NCI-H2029 (cell line): ENCODE data around the gene ZNF148.
A peak's percentile ranks its signal among the peaks of the same experiment; 100 is the strongest.

Experiments used
- DNase-seq: peaks from one replicate; lab custom pipeline; 2025; lab: John Stamatoyannopoulos, UW

The ZNF148 gene

GRCh38 chr3:125280668-125281361, 94.3 kb downstream of the ZNF148 start:
- peak; percentile 62 for DNase-seq

DNA sequence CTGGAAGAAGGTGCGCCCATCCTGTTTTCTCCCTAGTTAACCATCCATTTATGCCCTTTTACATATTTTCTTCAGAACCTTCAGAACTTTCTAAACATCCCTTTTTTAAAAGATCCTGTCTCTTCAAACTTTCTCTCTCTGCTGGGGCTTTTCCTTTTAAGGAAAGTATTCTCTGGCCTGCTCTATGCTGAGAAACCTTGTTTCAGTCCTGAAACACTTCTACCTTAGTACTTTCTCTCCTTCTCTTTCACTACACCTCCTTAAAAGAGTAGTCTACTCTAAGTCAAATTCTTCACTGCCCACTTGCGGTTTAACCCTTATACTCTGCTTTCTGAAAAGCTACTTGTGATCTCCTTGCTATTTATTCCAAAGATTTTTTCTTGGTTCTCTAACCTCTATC, 97.0 kb downstream of the ZNF148 start:
- DNase-seq: no peak

GRCh38 chr3:125271127-125271526, 104.0 kb downstream of the ZNF148 start:
- DNase-seq: no peak

GRCh38 chr3:125267460-125267859, 107.7 kb downstream of the ZNF148 start:
- DNase-seq: no peak

GRCh38 chr3:125266971-125267370, 108.2 kb downstream of the ZNF148 start:
- DNase-seq: no peak

GRCh38 chr3:125262161-125262560, 113.0 kb downstream of the ZNF148 start:
- no peak for DNase-seq

GRCh38 chr3:125261031-125261430, 114.1 kb downstream of the ZNF148 start:
- peak; percentile 50 for DNase-seq

- no peak for DNase-seq
These were observed 115.0 kb downstream of the ZNF148 start for GRCh38 chr3:125260158-125260557.

DNA sequence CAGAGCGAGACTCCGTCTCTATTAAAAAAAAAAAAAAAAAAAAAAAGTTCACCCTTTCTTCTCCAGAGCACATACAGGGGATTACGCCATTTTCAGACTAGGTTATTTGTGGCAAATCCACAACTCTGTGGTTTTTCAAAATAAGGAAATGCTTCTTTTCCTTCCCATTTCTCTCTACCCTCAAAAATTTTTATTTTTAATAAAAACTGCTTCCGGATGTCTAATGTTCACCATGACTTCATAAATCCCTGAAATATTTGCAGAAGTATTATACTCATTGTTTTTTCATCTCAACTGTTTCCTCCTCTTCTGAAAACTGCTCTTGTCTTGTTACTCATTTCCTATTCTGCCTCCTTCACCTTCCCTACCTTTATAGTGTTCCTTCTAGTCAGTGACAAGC, 117.6 kb downstream of the ZNF148 start:
- no peak for DNase-seq

DNA sequence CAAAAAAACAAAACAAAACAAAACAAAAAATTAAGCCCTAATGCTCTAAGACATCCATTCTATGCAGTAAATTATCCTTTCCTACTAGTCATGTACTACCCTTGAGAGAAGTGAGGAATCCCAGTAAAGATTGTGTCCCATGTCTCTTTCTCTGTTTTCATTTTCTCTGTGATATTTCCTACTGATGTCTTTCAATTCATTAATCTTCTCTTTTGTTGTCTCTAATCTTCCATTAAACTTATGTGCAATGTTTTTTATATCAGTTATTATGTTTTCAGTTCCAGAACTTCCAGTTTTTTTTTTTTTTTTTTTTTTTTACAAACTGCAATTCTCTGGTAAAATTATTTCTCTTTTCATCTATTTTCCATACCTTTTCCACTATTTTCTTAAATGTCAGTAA, 118.5 kb downstream of the ZNF148 start:
- no peak for DNase-seq

GRCh38 chr3:125250973-125251372, 124.2 kb downstream of the ZNF148 start:
- no peak for DNase-seq

- no peak for DNase-seq
These were observed 128.9 kb downstream of the ZNF148 start for GRCh38 chr3:125246237-125246636.

DNA sequence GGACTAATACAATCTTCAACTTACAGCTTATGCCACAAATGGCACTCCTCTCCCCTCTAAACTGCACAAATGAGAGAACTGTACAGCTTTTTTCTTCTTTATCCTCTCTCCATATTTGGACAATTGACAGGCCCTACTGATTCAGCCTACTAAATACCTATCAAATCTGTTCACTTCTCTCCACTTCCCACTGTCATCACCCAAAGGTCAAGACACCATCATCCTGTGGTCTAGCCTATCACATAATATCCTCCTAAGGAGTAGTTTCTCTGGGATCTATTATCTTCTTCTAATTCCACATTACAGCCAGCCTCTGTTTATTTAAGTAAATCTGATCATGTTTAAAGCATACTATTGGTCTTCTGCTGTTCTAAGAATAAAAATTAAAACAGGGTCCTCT, 129.6 kb downstream of the ZNF148 start:
- DNase-seq: no peak

GRCh38 chr3:125240496-125240895, 134.6 kb downstream of the ZNF148 start:
- DNase-seq: no peak

- no peak for DNase-seq
These were observed 135.9 kb downstream of the ZNF148 start for GRCh38 chr3:125239266-125239665.

DNA sequence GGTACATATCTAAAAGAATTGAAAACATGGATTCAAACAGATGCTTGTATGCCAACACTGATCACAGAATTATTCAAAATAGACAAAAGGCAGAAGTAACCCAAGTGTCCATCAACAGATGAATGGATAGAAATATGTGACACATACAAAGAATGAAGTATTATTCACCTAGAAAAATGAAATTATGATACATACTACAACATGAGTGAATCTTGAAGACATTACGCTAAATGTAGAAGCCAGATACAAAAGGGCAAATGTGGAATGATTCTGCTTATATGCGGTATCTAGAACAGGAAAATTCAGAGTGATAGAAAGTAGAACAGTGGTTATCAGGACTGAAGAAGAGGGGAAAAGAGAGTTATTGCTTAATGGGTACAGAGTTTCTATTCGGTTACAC, 136.4 kb downstream of the ZNF148 start:
- no peak for DNase-seq

- no peak for DNase-seq
These were observed 138.7 kb downstream of the ZNF148 start for GRCh38 chr3:125236331-125236903.

DNA sequence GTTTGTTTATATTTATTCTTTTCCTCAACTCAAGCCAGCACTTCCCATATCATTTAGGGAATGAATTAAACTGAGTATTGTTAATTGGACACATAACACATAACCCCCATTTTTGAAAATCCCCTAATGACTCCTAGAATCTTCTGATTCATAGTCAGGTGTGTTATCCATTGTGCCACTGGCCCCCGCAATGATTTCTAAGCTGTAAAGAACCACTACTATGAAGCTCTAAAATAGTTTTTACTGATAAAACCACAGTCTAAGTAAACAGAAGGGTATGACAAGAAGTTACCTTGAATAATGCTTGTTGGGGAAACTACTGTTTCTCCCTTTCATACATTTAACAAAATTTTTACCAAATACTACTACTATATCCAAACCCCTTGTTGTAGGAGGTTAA, 140.3 kb downstream of the ZNF148 start:
- no peak for DNase-seq

- no peak for DNase-seq
These were observed 142.7 kb downstream of the ZNF148 start for GRCh38 chr3:125232401-125232800.

DNA sequence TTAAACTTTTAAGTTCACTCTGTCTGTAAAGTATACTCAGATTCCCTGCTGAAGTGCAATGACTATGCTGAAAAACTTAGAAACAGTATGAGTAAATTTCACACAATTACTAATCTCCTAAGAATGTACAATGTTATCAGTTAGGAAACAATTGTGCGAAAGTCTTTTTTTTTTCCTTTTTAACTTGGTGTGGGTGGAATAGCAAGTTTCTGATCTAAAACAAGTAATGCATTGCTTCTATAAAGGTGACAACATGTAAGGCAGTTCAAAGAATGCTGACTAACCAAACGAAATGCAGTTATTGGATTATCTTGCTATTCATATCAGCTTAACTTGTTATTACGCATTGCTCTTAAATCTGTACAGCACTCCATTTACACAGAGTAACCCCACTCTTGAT, 143.2 kb downstream of the ZNF148 start:
- no peak for DNase-seq

DNA sequence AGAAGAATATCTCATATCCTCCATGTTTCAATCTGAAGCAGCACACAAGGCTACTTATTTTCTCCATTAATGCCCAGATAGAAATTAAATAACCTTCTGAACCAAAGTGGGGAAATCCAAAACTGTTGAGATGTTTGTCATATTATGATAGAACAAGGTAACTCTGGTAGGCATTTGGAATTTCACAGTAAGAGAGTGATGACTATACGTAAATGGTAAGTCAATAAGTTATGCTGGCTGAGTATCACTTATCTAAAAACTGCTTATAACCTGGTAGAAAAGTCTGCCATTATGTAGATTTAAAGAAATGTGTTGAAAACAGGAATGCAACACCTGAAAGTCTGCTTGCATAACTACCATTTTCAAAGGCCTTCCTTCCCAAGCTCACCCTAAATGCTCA, 145.4 kb downstream of the ZNF148 start:
- no peak for DNase-seq

- DNase-seq: no peak
These were observed 146.0 kb downstream of the ZNF148 start for GRCh38 chr3:125229168-125229567.

GRCh38 chr3:125221831-125222230, 153.3 kb downstream of the ZNF148 start:
- DNase-seq: no peak
